Astrocyte (in vitro differentiated cells and primary cell): ENCODE results near the gene SEPTIN1.

Experiments
- EZH2 ChIP-seq: IDR thresholded peaks from 2 replicates; pipeline ENCODE4 v1.6.1; 2012; ENCODE audit warnings: mild to moderate bottlenecking, low read length, inconsistent platforms; ENCODE audit not compliant: insufficient read depth
- TF ChIP-seq, protein P1 (sequence below): IDR thresholded peaks from 2 replicates; pipeline ENCODE4 v1.5.1; 2011; ENCODE audit warnings: low read depth, mild to moderate bottlenecking, inconsistent platforms, low read length, moderate library complexity; ENCODE audit not compliant: insufficient read depth

DNA sequence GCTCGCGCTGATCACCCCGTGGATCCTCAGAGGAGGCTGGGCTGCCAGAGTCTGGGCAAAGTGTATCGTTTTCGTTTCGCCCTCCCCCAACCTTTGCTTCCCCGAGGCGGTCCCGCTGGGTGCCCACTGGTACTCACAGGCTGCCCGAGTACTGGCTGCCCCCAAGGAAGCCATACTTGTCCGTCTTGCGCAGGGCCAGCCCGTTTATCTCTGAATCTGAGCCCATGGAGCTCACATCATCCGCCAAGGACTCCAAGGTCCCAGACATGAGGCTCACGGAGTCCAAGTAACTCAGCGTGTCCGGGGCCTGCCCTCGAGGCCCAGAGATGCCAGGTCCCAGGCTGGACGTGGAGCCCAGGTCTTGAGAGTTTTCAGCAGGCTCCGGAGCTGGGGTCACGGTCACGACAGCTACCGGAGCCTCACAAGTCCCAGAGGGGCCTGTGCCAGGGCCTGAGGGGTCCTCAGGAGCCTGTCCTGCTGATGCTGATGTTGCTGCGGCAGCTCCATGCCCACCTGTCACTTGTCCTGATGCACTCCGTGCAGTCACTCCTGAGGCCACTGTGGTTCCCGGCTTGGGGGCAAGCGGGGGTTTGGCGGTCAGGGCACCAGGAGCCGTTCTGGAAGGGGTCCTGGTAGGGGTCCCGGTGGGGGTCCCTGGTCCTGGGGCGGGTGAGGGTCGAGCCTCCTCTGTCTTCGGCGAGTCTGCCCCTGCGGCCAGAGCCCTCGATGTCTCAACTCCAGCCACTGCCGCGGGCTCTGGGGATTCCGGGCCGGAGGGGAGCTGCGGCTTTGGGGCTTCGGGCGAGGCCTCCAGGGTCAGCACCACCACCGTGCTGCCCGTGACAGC is 13.0 kb downstream of the SEPTIN1 start:
- TF ChIP-seq, protein P1, sequence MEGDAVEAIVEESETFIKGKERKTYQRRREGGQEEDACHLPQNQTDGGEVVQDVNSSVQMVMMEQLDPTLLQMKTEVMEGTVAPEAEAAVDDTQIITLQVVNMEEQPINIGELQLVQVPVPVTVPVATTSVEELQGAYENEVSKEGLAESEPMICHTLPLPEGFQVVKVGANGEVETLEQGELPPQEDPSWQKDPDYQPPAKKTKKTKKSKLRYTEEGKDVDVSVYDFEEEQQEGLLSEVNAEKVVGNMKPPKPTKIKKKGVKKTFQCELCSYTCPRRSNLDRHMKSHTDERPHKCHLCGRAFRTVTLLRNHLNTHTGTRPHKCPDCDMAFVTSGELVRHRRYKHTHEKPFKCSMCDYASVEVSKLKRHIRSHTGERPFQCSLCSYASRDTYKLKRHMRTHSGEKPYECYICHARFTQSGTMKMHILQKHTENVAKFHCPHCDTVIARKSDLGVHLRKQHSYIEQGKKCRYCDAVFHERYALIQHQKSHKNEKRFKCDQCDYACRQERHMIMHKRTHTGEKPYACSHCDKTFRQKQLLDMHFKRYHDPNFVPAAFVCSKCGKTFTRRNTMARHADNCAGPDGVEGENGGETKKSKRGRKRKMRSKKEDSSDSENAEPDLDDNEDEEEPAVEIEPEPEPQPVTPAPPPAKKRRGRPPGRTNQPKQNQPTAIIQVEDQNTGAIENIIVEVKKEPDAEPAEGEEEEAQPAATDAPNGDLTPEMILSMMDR = no peak
- no peak for TF ChIP-seq EZH2
